GM23248 (cell line): ENCODE data around the gene RRBP1. TPM values are rescaled to one million over a fixed set of nuclear protein-coding genes. Genes with fewer than 3 reads are reported as not detected.

ENCODE experiments used
- DNase-seq: peaks from one replicate; pipeline ENCODE4 v3.0.0-alpha.2; 2015
- H2AFZ ChIP-seq: fragments of 200-600 bp; sonication (generic); 2 replicates; pipeline ENCODE4 v1.6.1; 2016; ENCODE audit warnings: antibody characterized with exemption
- H3F3A ChIP-seq: fragments of 200-600 bp; sonication (generic); 2 replicates; pipeline ENCODE4 v1.6.1; 2016; ENCODE audit warnings: mild to moderate bottlenecking, antibody characterized with exemption, mixed run types; ENCODE audit not compliant: insufficient read depth
- H3K27ac ChIP-seq: fragments of 200-600 bp; sonication (generic); 2 replicates; pipeline ENCODE4 v1.5.1; 2016; ENCODE audit warnings: mild to moderate bottlenecking
- H3K27me3 ChIP-seq: fragments of 200-600 bp; sonication (generic); replicated peaks from 2 replicates; pipeline ENCODE4 v1.6.1; 2016; ENCODE audit warnings: mild to moderate bottlenecking; ENCODE audit not compliant: insufficient read depth
- H3K36me3 ChIP-seq: fragments of 200-600 bp; sonication (generic); 2 replicates; pipeline ENCODE4 v1.6.1; 2016; ENCODE audit warnings: low read depth, mild to moderate bottlenecking
- H3K4me1 ChIP-seq: fragments of 200-600 bp; sonication (generic); 2 replicates; pipeline ENCODE4 v1.6.1; 2016; ENCODE audit warnings: mild to moderate bottlenecking; ENCODE audit not compliant: insufficient read depth
- H3K4me2 ChIP-seq: fragments of 200-600 bp; sonication (generic); one replicate; pipeline ENCODE4 v1.6.1; 2016; ENCODE audit warnings: mild to moderate bottlenecking; ENCODE audit not compliant: unreplicated experiment
- H3K4me3 ChIP-seq: fragments of 200-600 bp; sonication (generic); 2 replicates; pipeline ENCODE4 v1.5.1; 2016; ENCODE audit warnings: mild to moderate bottlenecking
- H3K79me2 ChIP-seq: fragments of 200-600 bp; sonication (generic); 2 replicates; pipeline ENCODE4 v1.6.1; 2016; ENCODE audit warnings: mild to moderate bottlenecking; ENCODE audit not compliant: insufficient read depth
- H3K9ac ChIP-seq: fragments of 200-600 bp; sonication (generic); 2 replicates; pipeline ENCODE4 v1.6.1; 2016; ENCODE audit warnings: mild to moderate bottlenecking
- H3K9me2 ChIP-seq: fragments of 200-600 bp; sonication (generic); 2 replicates; pipeline ENCODE4 v1.6.1; 2016; ENCODE audit warnings: mixed run types, mild to moderate bottlenecking, moderate library complexity; ENCODE audit not compliant: insufficient read depth
- H3K9me3 ChIP-seq: fragments of 200-600 bp; sonication (generic); one replicate; pipeline ENCODE4 v1.6.1; 2017; ENCODE audit warnings: low read depth
- H4K20me1 ChIP-seq: fragments of 200-600 bp; sonication (generic); 2 replicates; pipeline ENCODE4 v1.6.0; 2016; ENCODE audit not compliant: insufficient read depth
- EZH2 ChIP-seq: fragments of 200-600 bp; sonication (generic); IDR thresholded peaks from 2 replicates; pipeline ENCODE4 v1.6.1; 2018; ENCODE audit warnings: antibody characterized with exemption, mild to moderate bottlenecking; ENCODE audit not compliant: insufficient read depth, poor library complexity, severe bottlenecking
- EZH2phosphoT487 ChIP-seq: fragments of 200-600 bp; sonication (generic); IDR thresholded peaks from 2 replicates; pipeline ENCODE4 v1.6.1; 2018; ENCODE audit warnings: antibody characterized with exemption, moderate library complexity, mild to moderate bottlenecking, low read depth; ENCODE audit not compliant: insufficient read depth
- whole genome bisulfite sequencing, 2 experiments: methylation state at CpG; one replicate each; pipeline ENCODE4 v1.1.6; 2015 to 2017; ENCODE audit warnings: low lambda C conversion rate in 2 of 2, low coverage in 1 of 2; ENCODE audit errors: missing lambda C conversion rate in 2 of 2; 5-methylcytosine and 5-hydroxymethylcytosine counted together
- in situ Hi-C: fragments of 300-500 bp; cut with MboI; formaldehyde crosslinking; loops from 2 replicates; pipeline ENCODE4 v1.15.0; 2020
- polyA plus RNA-seq: library from polyadenylated mRNA; unstranded; fragments of >200 nt; fragmentation: Nextera tagmentation; extraction: Ambion mirVana; gene quantifications from 2 replicates; pipeline ENCODE4 v1.2.1, GENCODE V29; 2016
- total RNA-seq: library from RNA; depleted of rRNA; stranded (reverse); fragments of >200 nt; shearing (Covaris generic); gene quantifications from 2 replicates; pipeline ENCODE4 v1.2.3, GENCODE V29; 2014; rRNA removed

RRBP1 gene
- total RNA-seq (182 and 231 TPM in 2 replicates), polyA plus RNA-seq (127 and 131 TPM in 2 replicates)

- H3K9ac ChIP-seq = peak within 1 kb of the TSS; percentile 97
- in situ Hi-C loops = no loop called here
- H3K4me2 ChIP-seq = peak within 1 kb of the TSS; percentile 80
- no peaks in the 10 kb centered on the region for H3K9me3 ChIP-seq
- peak within 1 kb of the TSS; percentile 73 for H2AFZ ChIP-seq
- H3K4me3 ChIP-seq = peak within 1 kb of the TSS; percentile 95
- peaks cover 26% of the 10 kb centered on the region for H3F3A ChIP-seq
- peaks cover 9% of the 10 kb centered on the region; the same call in 1 of the 2 replicates for H3K27me3 ChIP-seq
- peaks cover 11% of the 10 kb centered on the region; the same call in 1 of the 2 replicates for H3K36me3 ChIP-seq
- no peak for TF ChIP-seq EZH2
- TF ChIP-seq EZH2phosphoT487 = no peak
- WGBS, 2 experiments = 2 to 3% methylated on average over 44 to 62 of the region's 79 CpGs
- no peaks in the 10 kb centered on the region for H3K9me2 ChIP-seq
- peak; percentile 99 for DNase-seq
- H3K4me1 ChIP-seq = peaks cover 24% of the 10 kb centered on the region
- peaks cover 24% of the 10 kb centered on the region; the same call in 1 of the 2 replicates for H4K20me1 ChIP-seq
- peak within 1 kb of the TSS; percentile 95 for H3K27ac ChIP-seq
- H3K79me2 ChIP-seq = peaks cover 39% of the 10 kb centered on the region
These were observed at the start of gene RRBP1 for GRCh38 chr20:17682103-17682888. RRBP1 (minus strand) TSS chr20:17682242; CDS start chr20:17660507, 21,735 bp downstream.

- Histone ChIP-seq H4K20me1 (no peaks in the 10 kb centered on the region), H3K4me3 (no peak overlapping the region), H3F3A (no peaks in the 10 kb centered on the region), H3K27ac (no peak overlapping the region), H2AFZ (no peak overlapping the region), H3K9me2 (no peaks in the 10 kb centered on the region), H3K27me3 (peaks cover 23% of the 10 kb centered on the region), H3K9ac (no peak overlapping the region), H3K4me1 (no peaks in the 10 kb centered on the region), H3K79me2 (no peaks in the 10 kb centered on the region), H3K9me3 (no peaks in the 10 kb centered on the region), H3K36me3 (no peaks in the 10 kb centered on the region), H3K4me2 (no peak overlapping the region)
- DNase-seq = no peak
- in situ Hi-C loops = no loop called here
- 78 to 82% methylated on average over 5 of the region's 5 CpGs for WGBS, 2 experiments
- TF ChIP-seq EZH2phosphoT487 = no peak
- no peak for TF ChIP-seq EZH2
These were observed 49.2 kb upstream of the RRBP1 start for GRCh38 chr20:17731233-17731632.

DNA sequence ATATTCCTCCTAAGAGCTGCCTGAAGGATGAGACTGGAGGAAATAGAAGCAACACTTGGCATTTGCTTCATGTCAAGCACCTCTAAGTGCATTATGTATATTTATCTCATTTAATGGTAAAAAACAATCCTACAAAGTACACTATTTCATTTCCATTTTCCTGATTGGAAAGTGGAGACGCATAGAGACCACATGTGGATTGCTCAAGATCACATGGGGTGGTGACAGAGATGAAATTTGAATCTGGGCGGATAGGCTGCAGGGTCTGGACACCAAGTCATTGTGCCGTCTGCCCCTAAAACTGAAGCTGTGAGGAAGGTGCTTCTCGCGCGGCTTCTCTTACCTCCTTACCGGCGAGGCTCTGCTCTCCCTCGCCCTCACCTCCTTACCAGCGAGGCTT is 48.0 kb upstream of the RRBP1 start:
- H3K79me2 ChIP-seq = no peaks in the 10 kb centered on the region
- no peaks in the 10 kb centered on the region for H3K36me3 ChIP-seq
- H3K27ac ChIP-seq = no peak overlapping the region
- no peaks in the 10 kb centered on the region for H3K9me3 ChIP-seq
- H3K9me2 ChIP-seq = no peaks in the 10 kb centered on the region
- TF ChIP-seq EZH2 (no peak), EZH2phosphoT487 (no peak)
- H3K4me3 ChIP-seq = no peak overlapping the region
- in situ Hi-C loops = no loop called here
- H3K27me3 ChIP-seq = peaks cover 23% of the 10 kb centered on the region
- H3F3A ChIP-seq = no peaks in the 10 kb centered on the region
- no peaks in the 10 kb centered on the region for H3K4me1 ChIP-seq
- no peak overlapping the region for H2AFZ ChIP-seq
- no peak overlapping the region for H3K4me2 ChIP-seq
- no peaks in the 10 kb centered on the region for H4K20me1 ChIP-seq
- H3K9ac ChIP-seq = no peak overlapping the region
- 87 to 90% methylated on average over 10 of the region's 10 CpGs for WGBS, 2 experiments
- no peak for DNase-seq

DNA sequence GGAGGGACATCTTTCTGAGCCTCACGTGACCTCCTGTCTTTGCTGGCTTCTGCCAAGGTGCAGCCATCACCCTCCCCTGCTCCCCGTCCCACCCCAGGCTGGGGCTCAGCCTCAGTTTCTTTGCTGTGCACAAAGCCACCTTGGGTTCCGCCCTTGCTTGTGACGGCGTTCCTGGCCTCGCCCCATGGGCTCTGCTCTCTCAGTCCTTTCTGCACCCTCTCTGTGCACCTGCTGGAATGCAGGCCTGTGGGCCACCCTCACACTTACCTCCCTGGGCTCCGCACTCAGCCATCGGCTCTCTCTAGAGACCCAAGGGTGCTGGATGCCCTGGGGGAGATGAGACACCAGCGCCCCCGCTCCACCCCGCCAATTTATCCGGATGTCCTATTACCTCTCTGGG is 46.0 kb upstream of the RRBP1 start:
- no peaks in the 10 kb centered on the region for H3K4me1 ChIP-seq
- no peak overlapping the region for H3K27ac ChIP-seq
- no peaks in the 10 kb centered on the region for H3K36me3 ChIP-seq
- in situ Hi-C loops = no loop called here
- no peak for TF ChIP-seq EZH2
- TF ChIP-seq EZH2phosphoT487 = no peak
- H3K9ac ChIP-seq = no peak overlapping the region
- H3K9me2 ChIP-seq = no peaks in the 10 kb centered on the region
- no peaks in the 10 kb centered on the region for H4K20me1 ChIP-seq
- 70 to 74% methylated on average over 11 to 12 of the region's 12 CpGs for WGBS, 2 experiments
- DNase-seq = no peak
- H3F3A ChIP-seq = no peaks in the 10 kb centered on the region
- no peak overlapping the region for H2AFZ ChIP-seq
- no peaks in the 10 kb centered on the region for H3K9me3 ChIP-seq
- H3K27me3 ChIP-seq = peaks cover 28% of the 10 kb centered on the region
- no peak overlapping the region for H3K4me2 ChIP-seq
- H3K79me2 ChIP-seq = no peaks in the 10 kb centered on the region
- H3K4me3 ChIP-seq = no peak overlapping the region
